PC-3 (cell line): ENCODE measurements around the gene PKP2.

ENCODE experiments used
- EZH2 ChIP-seq: fragments of 300-600 bp; sonication (generic); IDR thresholded peaks from one replicate; pipeline ENCODE4 v1.6.1; 2017; ENCODE audit warnings: antibody characterized with exemption, mild to moderate bottlenecking, low read length; ENCODE audit not compliant: unreplicated experiment
- EZH2phosphoT487 ChIP-seq: fragments of 300-600 bp; sonication (generic); IDR thresholded peaks from 2 replicates; pipeline ENCODE4 v1.6.1; 2018; ENCODE audit warnings: mild to moderate bottlenecking, antibody characterized with exemption, low read length, borderline replicate concordance
- TF ChIP-seq, protein P1 (sequence below): fragments of 300-600 bp; sonication (generic); conservative IDR thresholded peaks from 2 replicates; pipeline ENCODE4 v1.5.1; 2017; ENCODE audit warnings: antibody characterized with exemption, low read depth, mild to moderate bottlenecking, low read length

DNA sequence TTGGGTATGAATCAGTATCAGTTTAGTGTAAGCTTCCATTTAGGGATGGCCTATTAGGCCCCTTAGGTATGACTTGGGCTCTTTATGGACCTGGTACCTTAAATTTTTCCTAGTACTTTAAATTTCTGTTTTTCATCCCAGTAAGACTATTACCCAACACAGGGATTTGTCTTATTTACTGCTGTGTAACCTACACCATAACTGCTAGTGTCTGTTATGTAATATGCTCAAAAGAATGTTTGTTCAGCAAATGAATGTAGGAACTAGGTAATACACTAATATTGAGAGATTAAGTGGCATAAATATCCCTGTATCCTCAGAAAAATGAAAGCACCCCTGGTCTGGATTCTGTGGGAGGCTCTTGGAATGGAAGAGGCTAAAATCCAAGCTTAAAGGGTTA is 77.2 kb downstream of the PKP2 start:
- TF ChIP-seq EZH2phosphoT487 (no peak), EZH2 (no peak)
- TF ChIP-seq, protein P1, sequence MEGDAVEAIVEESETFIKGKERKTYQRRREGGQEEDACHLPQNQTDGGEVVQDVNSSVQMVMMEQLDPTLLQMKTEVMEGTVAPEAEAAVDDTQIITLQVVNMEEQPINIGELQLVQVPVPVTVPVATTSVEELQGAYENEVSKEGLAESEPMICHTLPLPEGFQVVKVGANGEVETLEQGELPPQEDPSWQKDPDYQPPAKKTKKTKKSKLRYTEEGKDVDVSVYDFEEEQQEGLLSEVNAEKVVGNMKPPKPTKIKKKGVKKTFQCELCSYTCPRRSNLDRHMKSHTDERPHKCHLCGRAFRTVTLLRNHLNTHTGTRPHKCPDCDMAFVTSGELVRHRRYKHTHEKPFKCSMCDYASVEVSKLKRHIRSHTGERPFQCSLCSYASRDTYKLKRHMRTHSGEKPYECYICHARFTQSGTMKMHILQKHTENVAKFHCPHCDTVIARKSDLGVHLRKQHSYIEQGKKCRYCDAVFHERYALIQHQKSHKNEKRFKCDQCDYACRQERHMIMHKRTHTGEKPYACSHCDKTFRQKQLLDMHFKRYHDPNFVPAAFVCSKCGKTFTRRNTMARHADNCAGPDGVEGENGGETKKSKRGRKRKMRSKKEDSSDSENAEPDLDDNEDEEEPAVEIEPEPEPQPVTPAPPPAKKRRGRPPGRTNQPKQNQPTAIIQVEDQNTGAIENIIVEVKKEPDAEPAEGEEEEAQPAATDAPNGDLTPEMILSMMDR: no peak
